ENCODE results near the gene SLC40A1. TPM values are rescaled to one million over a fixed set of nuclear protein-coding genes. Genes with fewer than 3 reads are reported as not detected.

SLC40A1 gene
- total RNA-seq, result 1.4 and 5.0 TPM in 2 replicates

GRCh38 chr2:189580658-189581353, at the start of gene SLC40A1:
TSS of gene SLC40A1 (minus strand) at chr2:189580786. CDS start at chr2:189580460, 326 bp downstream.

Other genes starting within 250 kb of the SLC40A1 start
- gene WDR75, start 139.3 kb downstream of the SLC40A1 start, total RNA-seq, result 66.6 and 69.7 TPM in 2 replicates
- 41.4 and 48.2 TPM in 2 replicates for gene ASNSD1, start 80.7 kb upstream of the SLC40A1 start, total RNA-seq
- gene ANKAR, start 93.9 kb upstream of the SLC40A1 start, total RNA-seq, result 2.4 and 4.6 TPM in 2 replicates
- gene OSGEPL1, start 182.0 kb upstream of the SLC40A1 start, total RNA-seq, result 7.5 and 7.7 TPM in 2 replicates
- 43.1 and 47.8 TPM in 2 replicates for gene ORMDL1, start 203.6 kb upstream of the SLC40A1 start, total RNA-seq
- 25.0 and 29.7 TPM in 2 replicates for gene PMS1, start 203.7 kb upstream of the SLC40A1 start, total RNA-seq